ENCODE results near the gene SDF2. TPM values are rescaled to one million over a fixed set of nuclear protein-coding genes. Genes with fewer than 3 reads are reported as not detected.

SDF2 gene
- total RNA-seq, 1 experiment from 2014 or later = 72.1 TPM

DNA sequence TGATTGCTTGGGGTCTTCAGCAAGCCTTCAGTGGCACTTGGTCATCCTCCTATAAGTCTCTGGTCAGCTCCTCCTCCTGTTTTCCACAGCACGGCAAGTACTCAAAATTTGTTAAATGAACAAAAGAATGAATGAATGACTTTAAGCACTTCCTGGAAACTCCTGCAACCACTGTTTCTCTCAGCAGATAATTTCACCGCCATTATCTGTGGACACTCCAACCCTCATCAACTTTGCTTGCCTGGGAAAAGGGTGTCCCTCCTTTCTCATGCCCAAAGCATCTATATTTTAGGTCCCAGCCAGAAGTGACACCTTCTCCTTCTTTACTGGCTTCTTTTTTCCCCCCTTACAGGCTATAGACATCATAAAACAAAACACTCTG is 45.6 kb upstream of the SDF2 start:
- CTCF ChIA-PET = no interaction called here
- no peak for DNase-seq (ENCODE audit: low read depth, low spot score)
- TSS peak; percentile 52 for BruUV-seq (replicated peaks)
- POLR2A ChIA-PET = no interaction called here
- intact Hi-C loops (cut with micrococcal nuclease; ENCODE audit: unreplicated experiment) (no loop called here), in situ Hi-C loops (cut with HindIII; ENCODE audit: low pct_unique_long_range_greater_than_20kb, low sequenced_read_pairs) (no loop called here)
- H3K27ac ChIP-seq (ENCODE audit: low read length) = no peak overlapping the region
- no peaks in the 10 kb centered on the region for H3K9me3 ChIP-seq (ENCODE audit: control insufficient read depth, insufficient read depth, low read depth, low read length)
- ATAC-seq = no peak
- no peaks in the 10 kb centered on the region for H3K27me3 ChIP-seq (ENCODE audit: control insufficient read depth, insufficient read depth, low read length)
- TF ChIP-seq, protein P1, sequence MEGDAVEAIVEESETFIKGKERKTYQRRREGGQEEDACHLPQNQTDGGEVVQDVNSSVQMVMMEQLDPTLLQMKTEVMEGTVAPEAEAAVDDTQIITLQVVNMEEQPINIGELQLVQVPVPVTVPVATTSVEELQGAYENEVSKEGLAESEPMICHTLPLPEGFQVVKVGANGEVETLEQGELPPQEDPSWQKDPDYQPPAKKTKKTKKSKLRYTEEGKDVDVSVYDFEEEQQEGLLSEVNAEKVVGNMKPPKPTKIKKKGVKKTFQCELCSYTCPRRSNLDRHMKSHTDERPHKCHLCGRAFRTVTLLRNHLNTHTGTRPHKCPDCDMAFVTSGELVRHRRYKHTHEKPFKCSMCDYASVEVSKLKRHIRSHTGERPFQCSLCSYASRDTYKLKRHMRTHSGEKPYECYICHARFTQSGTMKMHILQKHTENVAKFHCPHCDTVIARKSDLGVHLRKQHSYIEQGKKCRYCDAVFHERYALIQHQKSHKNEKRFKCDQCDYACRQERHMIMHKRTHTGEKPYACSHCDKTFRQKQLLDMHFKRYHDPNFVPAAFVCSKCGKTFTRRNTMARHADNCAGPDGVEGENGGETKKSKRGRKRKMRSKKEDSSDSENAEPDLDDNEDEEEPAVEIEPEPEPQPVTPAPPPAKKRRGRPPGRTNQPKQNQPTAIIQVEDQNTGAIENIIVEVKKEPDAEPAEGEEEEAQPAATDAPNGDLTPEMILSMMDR (IDR thresholded peaks at IDR 0.05) = no peak
- TF ChIP-seq, protein P2, sequence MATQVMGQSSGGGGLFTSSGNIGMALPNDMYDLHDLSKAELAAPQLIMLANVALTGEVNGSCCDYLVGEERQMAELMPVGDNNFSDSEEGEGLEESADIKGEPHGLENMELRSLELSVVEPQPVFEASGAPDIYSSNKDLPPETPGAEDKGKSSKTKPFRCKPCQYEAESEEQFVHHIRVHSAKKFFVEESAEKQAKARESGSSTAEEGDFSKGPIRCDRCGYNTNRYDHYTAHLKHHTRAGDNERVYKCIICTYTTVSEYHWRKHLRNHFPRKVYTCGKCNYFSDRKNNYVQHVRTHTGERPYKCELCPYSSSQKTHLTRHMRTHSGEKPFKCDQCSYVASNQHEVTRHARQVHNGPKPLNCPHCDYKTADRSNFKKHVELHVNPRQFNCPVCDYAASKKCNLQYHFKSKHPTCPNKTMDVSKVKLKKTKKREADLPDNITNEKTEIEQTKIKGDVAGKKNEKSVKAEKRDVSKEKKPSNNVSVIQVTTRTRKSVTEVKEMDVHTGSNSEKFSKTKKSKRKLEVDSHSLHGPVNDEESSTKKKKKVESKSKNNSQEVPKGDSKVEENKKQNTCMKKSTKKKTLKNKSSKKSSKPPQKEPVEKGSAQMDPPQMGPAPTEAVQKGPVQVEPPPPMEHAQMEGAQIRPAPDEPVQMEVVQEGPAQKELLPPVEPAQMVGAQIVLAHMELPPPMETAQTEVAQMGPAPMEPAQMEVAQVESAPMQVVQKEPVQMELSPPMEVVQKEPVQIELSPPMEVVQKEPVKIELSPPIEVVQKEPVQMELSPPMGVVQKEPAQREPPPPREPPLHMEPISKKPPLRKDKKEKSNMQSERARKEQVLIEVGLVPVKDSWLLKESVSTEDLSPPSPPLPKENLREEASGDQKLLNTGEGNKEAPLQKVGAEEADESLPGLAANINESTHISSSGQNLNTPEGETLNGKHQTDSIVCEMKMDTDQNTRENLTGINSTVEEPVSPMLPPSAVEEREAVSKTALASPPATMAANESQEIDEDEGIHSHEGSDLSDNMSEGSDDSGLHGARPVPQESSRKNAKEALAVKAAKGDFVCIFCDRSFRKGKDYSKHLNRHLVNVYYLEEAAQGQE (IDR thresholded peaks at IDR 0.05; ENCODE audit: insufficient read depth in 1 of 2, low read depth in 2 of 2, low read length in 1 of 2) = no peak
- TF ChIP-seq SIN3A (IDR thresholded peaks at IDR 0.05; ENCODE audit: borderline replicate concordance, insufficient read depth, low read depth, low read length) (no peak), TCF7L2 (IDR thresholded peaks at IDR 0.05; ENCODE audit: low read depth, low read length) (no peak), POLR2AphosphoS5 (IDR thresholded peaks at IDR 0.05; ENCODE audit: low read depth, low read length) (no peak)
- no peaks in the 10 kb centered on the region for H3K36me3 ChIP-seq (ENCODE audit: control insufficient read depth, insufficient read depth, low read length)
- H3K4me1 ChIP-seq (ENCODE audit: control insufficient read depth, insufficient read depth, low read length) = peaks cover 5% of the 10 kb centered on the region
- no peak overlapping the region for H3K4me3 ChIP-seq (ENCODE audit: low read depth in 2 of 2, low read length in 2 of 2)

DNA sequence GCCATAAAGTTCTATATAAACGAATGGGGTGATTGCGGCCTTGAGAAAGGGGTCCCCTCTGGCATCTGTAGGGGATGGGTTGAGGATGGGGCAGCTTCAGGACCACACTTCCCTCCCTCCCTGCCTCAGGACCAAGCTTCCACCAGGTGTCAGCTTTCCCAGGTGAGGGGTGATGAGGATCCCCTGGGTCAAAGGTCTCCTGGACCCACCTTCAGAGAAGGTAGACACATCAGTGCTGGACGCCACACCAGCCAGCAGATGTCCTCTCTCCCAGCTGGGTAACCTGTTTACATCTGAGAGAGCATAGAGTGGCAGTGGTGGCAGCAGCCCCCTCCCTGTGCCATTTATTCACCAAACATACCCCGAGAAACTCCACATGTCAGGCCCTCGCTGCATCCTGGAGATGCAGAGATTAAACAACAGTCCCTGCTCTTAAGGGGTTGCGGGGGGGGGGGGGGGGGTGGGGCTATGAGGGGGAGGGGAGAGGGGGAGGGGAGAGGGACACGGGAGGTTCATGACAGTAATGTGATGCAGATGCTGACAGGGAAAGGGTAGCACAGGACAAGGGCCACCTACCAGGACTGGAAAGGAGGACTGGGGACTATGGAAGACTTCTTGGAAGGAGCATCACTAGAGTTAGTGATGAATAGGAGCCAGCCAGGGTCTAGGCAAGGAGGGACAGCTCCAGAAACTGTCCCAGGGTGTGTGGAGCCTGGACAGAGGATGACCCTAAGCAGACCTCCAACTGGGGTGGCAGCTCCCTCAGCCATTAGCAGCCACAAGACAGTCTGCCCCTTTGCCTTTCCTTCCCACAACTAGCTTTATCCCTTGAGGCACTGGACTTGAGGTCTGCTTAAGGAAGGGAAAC is 45.0 kb upstream of the SDF2 start:
- POLR2A ChIA-PET = no interaction called here
- Histone ChIP-seq H3K4me1 (ENCODE audit: control insufficient read depth, insufficient read depth, low read length) (0 out of 2 replicates have a peak, but pooled peaks cover 3% of the 10 kb centered on the region), H3K27me3 (ENCODE audit: control insufficient read depth, insufficient read depth, low read length) (no peaks in the 10 kb centered on the region), H3K9me3 (ENCODE audit: control insufficient read depth, insufficient read depth, low read depth, low read length) (no peaks in the 10 kb centered on the region), H3K4me3 (ENCODE audit: low read depth in 2 of 2, low read length in 2 of 2) (no peak overlapping the region), H3K27ac (ENCODE audit: low read length) (no peak overlapping the region), H3K36me3 (ENCODE audit: control insufficient read depth, insufficient read depth, low read length) (peaks cover 2% of the 10 kb centered on the region; the same call in 1 of the 2 replicates)
- TF ChIP-seq SIN3A (IDR thresholded peaks at IDR 0.05; ENCODE audit: borderline replicate concordance, insufficient read depth, low read depth, low read length) (no peak), TCF7L2 (IDR thresholded peaks at IDR 0.05; ENCODE audit: low read depth, low read length) (no peak), POLR2AphosphoS5 (IDR thresholded peaks at IDR 0.05; ENCODE audit: low read depth, low read length) (no peak)
- TF ChIP-seq, protein P1 (IDR thresholded peaks at IDR 0.05) = no peak
- TF ChIP-seq, protein P2 (IDR thresholded peaks at IDR 0.05; ENCODE audit: insufficient read depth in 1 of 2, low read depth in 2 of 2, low read length in 1 of 2) = no peak
- ATAC-seq = no peak
- BruUV-seq (replicated peaks) = no TSS peak
- CTCF ChIA-PET = no interaction called here
- in situ Hi-C loops (cut with HindIII; ENCODE audit: low pct_unique_long_range_greater_than_20kb, low sequenced_read_pairs) = no loop called here
- DNase-seq (ENCODE audit: low read depth, low spot score) = no peak
- intact Hi-C loops (cut with micrococcal nuclease; ENCODE audit: unreplicated experiment) = no loop called here
